Measurements from ENCODE around the gene GRID1. TPM values are rescaled to one million over a fixed set of nuclear protein-coding genes. Genes with fewer than 3 reads are reported as not detected.

GRID1 gene
- polyA plus RNA-seq, 4 donors = 0.27 to 1.1 (median 0.40) TPM; not detected in 1

- H3K4me1 ChIP-seq (ENCODE audit: control insufficient read depth in 3 of 3, insufficient read depth in 2 of 3, low read depth in 1 of 3, low read length in 2 of 3) = no peaks in the 10 kb centered on the region
- no peaks in the 10 kb centered on the region for H3K36me3 ChIP-seq (ENCODE audit: control insufficient read depth in 3 of 3, insufficient read depth in 2 of 3, low read depth in 1 of 3, low read length in 3 of 3)
- H3K9me3 ChIP-seq (ENCODE audit: control insufficient read depth in 2 of 2, insufficient read depth in 1 of 2, low read depth in 1 of 2, low read length in 1 of 2) = no peaks in the 10 kb centered on the region
- DNase-seq (no peak), FAIRE-seq (no peak)
- H3K4me3 ChIP-seq (ENCODE audit: low read depth in 1 of 3, low read length in 3 of 3) = no peak overlapping the region
- H3K27ac ChIP-seq (ENCODE audit: low read depth in 1 of 3, low read length in 2 of 3) = no peak overlapping the region
- 78 to 83% (median 82%) methylated on average over 8 of the region's 8 CpGs for WGBS, 3 donors
- no peaks in the 10 kb centered on the region for H3K27me3 ChIP-seq (ENCODE audit: control insufficient read depth in 3 of 3, insufficient read depth in 3 of 3, low read length in 3 of 3)
Measured at GRCh38 chr10:86189891-86190290, 176.7 kb downstream of the GRID1 start.

- Histone ChIP-seq H3K4me1 (ENCODE audit: control insufficient read depth in 3 of 3, insufficient read depth in 2 of 3, low read depth in 1 of 3, low read length in 2 of 3) (no peaks in the 10 kb centered on the region), H3K9me3 (ENCODE audit: control insufficient read depth in 2 of 2, insufficient read depth in 1 of 2, low read depth in 1 of 2, low read length in 1 of 2) (no peaks in the 10 kb centered on the region), H3K4me3 (ENCODE audit: low read depth in 1 of 3, low read length in 3 of 3) (no peak overlapping the region), H3K27me3 (ENCODE audit: control insufficient read depth in 3 of 3, insufficient read depth in 3 of 3, low read length in 3 of 3) (no peaks in the 10 kb centered on the region), H3K36me3 (ENCODE audit: control insufficient read depth in 3 of 3, insufficient read depth in 2 of 3, low read depth in 1 of 3, low read length in 3 of 3) (no peaks in the 10 kb centered on the region), H3K27ac (ENCODE audit: low read depth in 1 of 3, low read length in 2 of 3) (no peak overlapping the region)
- WGBS, 3 donors = 70 to 82% (median 79%) methylated on average over 6 of the region's 6 CpGs
- DNase-seq (no peak), FAIRE-seq (no peak)
Measured at GRCh38 chr10:86188796-86189558, 177.6 kb downstream of the GRID1 start.

DNA sequence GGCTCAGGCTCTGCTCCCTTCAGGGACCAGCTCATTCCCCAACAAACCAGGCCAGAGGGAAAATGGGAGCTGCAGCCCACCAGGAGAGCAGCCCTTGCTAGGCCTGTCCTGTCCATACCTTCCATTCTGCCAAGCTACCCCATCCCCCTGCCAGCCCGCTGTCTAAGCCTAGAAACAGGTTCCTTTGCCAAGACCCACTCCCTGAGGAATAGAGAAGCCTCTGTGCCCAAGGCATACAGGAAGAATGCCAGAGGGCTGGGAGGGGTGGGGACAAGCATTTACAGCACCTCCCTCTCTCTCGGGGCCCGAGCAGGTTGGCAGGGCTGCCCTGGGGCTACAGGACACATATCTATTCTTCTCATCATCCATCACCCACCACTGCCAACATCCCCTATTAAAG, 178.3 kb downstream of the GRID1 start:
- Histone ChIP-seq H3K4me3 (ENCODE audit: low read depth in 1 of 3, low read length in 3 of 3) (no peak overlapping the region), H3K27ac (ENCODE audit: low read depth in 1 of 3, low read length in 2 of 3) (no peak overlapping the region), H3K9me3 (ENCODE audit: control insufficient read depth in 2 of 2, insufficient read depth in 1 of 2, low read depth in 1 of 2, low read length in 1 of 2) (no peaks in the 10 kb centered on the region), H3K36me3 (ENCODE audit: control insufficient read depth in 3 of 3, insufficient read depth in 2 of 3, low read depth in 1 of 3, low read length in 3 of 3) (no peaks in the 10 kb centered on the region), H3K27me3 (ENCODE audit: control insufficient read depth in 3 of 3, insufficient read depth in 3 of 3, low read length in 3 of 3) (no peaks in the 10 kb centered on the region), H3K4me1 (ENCODE audit: control insufficient read depth in 3 of 3, insufficient read depth in 2 of 3, low read depth in 1 of 3, low read length in 2 of 3) (no peaks in the 10 kb centered on the region)
- FAIRE-seq = no peak
- DNase-seq = no peak
- 20 to 62% (median 44%) methylated on average over 3 of the region's 3 CpGs for WGBS, 3 donors

DNA sequence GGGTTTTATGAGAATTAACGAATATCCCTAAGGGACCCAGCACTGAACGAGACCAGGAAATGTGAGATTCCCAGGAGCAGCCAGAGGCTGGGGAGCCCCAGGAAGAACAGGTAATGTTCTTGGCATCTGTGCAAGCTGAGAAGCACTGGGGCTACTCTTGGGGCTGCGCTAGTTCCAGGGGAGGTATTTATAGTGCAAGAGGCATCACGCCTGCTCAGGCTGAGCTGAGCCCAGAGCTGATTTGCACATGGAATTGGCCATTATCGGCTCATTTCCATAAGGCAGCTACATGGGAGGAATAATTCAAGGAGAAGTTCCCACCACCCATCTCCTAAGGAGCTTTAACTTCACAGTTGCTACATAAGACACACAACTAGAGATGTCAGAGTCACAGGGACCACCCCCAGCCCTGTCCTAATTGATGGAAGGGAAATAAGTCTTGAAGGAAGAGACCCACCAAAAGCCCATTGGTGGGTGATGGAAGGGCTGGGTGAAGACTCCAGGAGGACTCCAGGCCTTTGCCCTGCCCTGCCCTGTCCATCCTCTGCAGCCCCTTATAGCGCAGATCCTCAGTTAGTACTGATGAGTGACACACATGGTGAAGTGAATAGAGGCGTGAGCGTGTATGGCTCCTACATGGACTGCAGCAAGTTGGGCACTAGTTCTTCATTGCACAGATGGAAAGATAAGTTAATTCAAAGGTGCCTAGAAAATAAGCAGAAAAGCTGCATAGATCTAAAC, 178.9 kb downstream of the GRID1 start:
- Histone ChIP-seq H3K4me3 (ENCODE audit: low read depth in 1 of 3, low read length in 3 of 3) (no peak overlapping the region), H3K4me1 (ENCODE audit: control insufficient read depth in 3 of 3, insufficient read depth in 2 of 3, low read depth in 1 of 3, low read length in 2 of 3) (no peaks in the 10 kb centered on the region), H3K27ac (ENCODE audit: low read depth in 1 of 3, low read length in 2 of 3) (no peak overlapping the region), H3K9me3 (ENCODE audit: control insufficient read depth in 2 of 2, insufficient read depth in 1 of 2, low read depth in 1 of 2, low read length in 1 of 2) (no peaks in the 10 kb centered on the region), H3K27me3 (ENCODE audit: control insufficient read depth in 3 of 3, insufficient read depth in 3 of 3, low read length in 3 of 3) (no peaks in the 10 kb centered on the region), H3K36me3 (ENCODE audit: control insufficient read depth in 3 of 3, insufficient read depth in 2 of 3, low read depth in 1 of 3, low read length in 3 of 3) (no peaks in the 10 kb centered on the region)
- WGBS, 3 donors = 86 to 90% (median 90%) methylated on average over 8 of the region's 8 CpGs
- DNase-seq (no peak), FAIRE-seq (no peak)

DNA sequence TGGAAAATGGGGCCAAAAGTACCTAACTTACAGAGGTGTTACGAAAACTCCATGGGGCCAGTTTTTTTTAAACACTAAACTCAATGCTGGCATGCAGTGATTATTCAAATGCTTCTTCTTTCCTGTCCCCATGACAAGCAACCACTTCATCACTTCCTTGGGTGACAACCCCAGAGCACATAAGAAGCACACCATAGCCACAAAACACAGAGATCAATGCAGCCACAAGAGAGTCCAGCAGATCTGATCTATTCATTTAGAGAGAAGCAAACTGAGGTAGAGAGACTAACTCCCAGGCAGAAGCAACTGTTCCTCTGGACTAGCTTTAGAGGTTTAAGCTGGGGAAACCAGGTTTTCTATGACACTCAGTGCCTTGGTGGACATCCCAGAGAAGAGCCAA, 180.0 kb downstream of the GRID1 start:
- 21 to 86% (median 83%) methylated on average over 1 of the region's 1 CpG for WGBS, 3 donors
- no peaks in the 10 kb centered on the region for H3K9me3 ChIP-seq (ENCODE audit: control insufficient read depth in 2 of 2, insufficient read depth in 1 of 2, low read depth in 1 of 2, low read length in 1 of 2)
- no peaks in the 10 kb centered on the region for H3K27me3 ChIP-seq (ENCODE audit: control insufficient read depth in 3 of 3, insufficient read depth in 3 of 3, low read length in 3 of 3)
- H3K36me3 ChIP-seq (ENCODE audit: control insufficient read depth in 3 of 3, insufficient read depth in 2 of 3, low read depth in 1 of 3, low read length in 3 of 3) = no peaks in the 10 kb centered on the region
- no peak for DNase-seq
- H3K4me3 ChIP-seq (ENCODE audit: low read depth in 1 of 3, low read length in 3 of 3) = no peak overlapping the region
- H3K27ac ChIP-seq (ENCODE audit: low read depth in 1 of 3, low read length in 2 of 3) = no peak overlapping the region
- no peak for FAIRE-seq
- H3K4me1 ChIP-seq (ENCODE audit: control insufficient read depth in 3 of 3, insufficient read depth in 2 of 3, low read depth in 1 of 3, low read length in 2 of 3) = no peaks in the 10 kb centered on the region

GRCh38 chr10:86182595-86182994, 184.0 kb downstream of the GRID1 start:
- no peak overlapping the region for H3K27ac ChIP-seq (ENCODE audit: low read depth in 1 of 3, low read length in 2 of 3)
- FAIRE-seq (no peak), DNase-seq (no peak)
- no peaks in the 10 kb centered on the region for H3K9me3 ChIP-seq (ENCODE audit: control insufficient read depth in 2 of 2, insufficient read depth in 1 of 2, low read depth in 1 of 2, low read length in 1 of 2)
- no peaks in the 10 kb centered on the region for H3K4me1 ChIP-seq (ENCODE audit: control insufficient read depth in 3 of 3, insufficient read depth in 2 of 3, low read depth in 1 of 3, low read length in 2 of 3)
- no peak overlapping the region for H3K4me3 ChIP-seq (ENCODE audit: low read depth in 1 of 3, low read length in 3 of 3)
- WGBS, 3 donors = 51 to 79% (median 66%) methylated on average over 7 of the region's 7 CpGs
- H3K27me3 ChIP-seq (ENCODE audit: control insufficient read depth in 3 of 3, insufficient read depth in 3 of 3, low read length in 3 of 3) = no peaks in the 10 kb centered on the region
- no peaks in the 10 kb centered on the region for H3K36me3 ChIP-seq (ENCODE audit: control insufficient read depth in 3 of 3, insufficient read depth in 2 of 3, low read depth in 1 of 3, low read length in 3 of 3)

- WGBS, 3 donors = 64 to 78% (median 72%) methylated on average over 13 of the region's 13 CpGs
- Histone ChIP-seq H3K27me3 (ENCODE audit: control insufficient read depth in 3 of 3, insufficient read depth in 3 of 3, low read length in 3 of 3) (no peaks in the 10 kb centered on the region), H3K9me3 (ENCODE audit: control insufficient read depth in 2 of 2, insufficient read depth in 1 of 2, low read depth in 1 of 2, low read length in 1 of 2) (no peaks in the 10 kb centered on the region), H3K4me3 (ENCODE audit: low read depth in 1 of 3, low read length in 3 of 3) (no peak overlapping the region), H3K27ac (ENCODE audit: low read depth in 1 of 3, low read length in 2 of 3) (no peak overlapping the region), H3K4me1 (ENCODE audit: control insufficient read depth in 3 of 3, insufficient read depth in 2 of 3, low read depth in 1 of 3, low read length in 2 of 3) (no peaks in the 10 kb centered on the region), H3K36me3 (ENCODE audit: control insufficient read depth in 3 of 3, insufficient read depth in 2 of 3, low read depth in 1 of 3, low read length in 3 of 3) (no peaks in the 10 kb centered on the region)
- no peak for DNase-seq
- FAIRE-seq = no peak
Measured at GRCh38 chr10:86182150-86182549, 184.4 kb downstream of the GRID1 start.

GRCh38 chr10:86180861-86181260, 185.7 kb downstream of the GRID1 start:
- no peak overlapping the region for H3K27ac ChIP-seq (ENCODE audit: low read depth in 1 of 3, low read length in 2 of 3)
- H3K27me3 ChIP-seq (ENCODE audit: control insufficient read depth in 3 of 3, insufficient read depth in 3 of 3, low read length in 3 of 3) = no peaks in the 10 kb centered on the region
- no peak for DNase-seq
- no peaks in the 10 kb centered on the region for H3K9me3 ChIP-seq (ENCODE audit: control insufficient read depth in 2 of 2, insufficient read depth in 1 of 2, low read depth in 1 of 2, low read length in 1 of 2)
- no peak overlapping the region for H3K4me3 ChIP-seq (ENCODE audit: low read depth in 1 of 3, low read length in 3 of 3)
- no peak for FAIRE-seq
- no peaks in the 10 kb centered on the region for H3K4me1 ChIP-seq (ENCODE audit: control insufficient read depth in 3 of 3, insufficient read depth in 2 of 3, low read depth in 1 of 3, low read length in 2 of 3)
- 54 to 66% (median 57%) methylated on average over 3 to 4 of the region's 4 CpGs for WGBS, 3 donors
- no peaks in the 10 kb centered on the region for H3K36me3 ChIP-seq (ENCODE audit: control insufficient read depth in 3 of 3, insufficient read depth in 2 of 3, low read depth in 1 of 3, low read length in 3 of 3)
